H9 (cell line): ENCODE results near the gene TENM4. TPM values are rescaled to one million over a fixed set of nuclear protein-coding genes. Genes with fewer than 3 reads are reported as not detected.

Experiments used
- DNase-seq: peaks from one replicate; pipeline ENCODE4 v3.0.0-alpha.2; 2017
- H2AFZ ChIP-seq: one replicate; pipeline ENCODE4 v1.6.1; 2013; ENCODE audit warnings: mild to moderate bottlenecking, low read length, control low read depth, moderate library complexity
- H2AK5ac ChIP-seq: 2 replicates; pipeline ENCODE4 v1.6.1; 2013; ENCODE audit warnings: low read length, control low read depth, mixed read lengths; ENCODE audit not compliant: insufficient read length
- H2BK120ac ChIP-seq: one replicate; pipeline ENCODE4 v1.6.1; 2013; ENCODE audit warnings: low read depth, mild to moderate bottlenecking, low read length, control low read depth, inconsistent platforms; ENCODE audit not compliant: poor library complexity, severe bottlenecking
- H2BK12ac ChIP-seq: 2 replicates; pipeline ENCODE4 v1.6.1; 2013; ENCODE audit warnings: low read length, control low read depth, mixed read lengths, low read depth; ENCODE audit not compliant: insufficient read length
- H2BK15ac ChIP-seq: 2 replicates; pipeline ENCODE4 v1.6.1; 2013; ENCODE audit warnings: low read depth, low read length, control low read depth
- H2BK20ac ChIP-seq: one replicate; pipeline ENCODE4 v1.6.1; 2013; ENCODE audit warnings: low read depth, mild to moderate bottlenecking, low read length, control low read depth, inconsistent platforms; ENCODE audit not compliant: poor library complexity, severe bottlenecking
- H2BK5ac ChIP-seq: 2 replicates; pipeline ENCODE4 v1.6.1; 2013; ENCODE audit warnings: low read length, control low read depth, mixed read lengths; ENCODE audit not compliant: insufficient read length
- H3K14ac ChIP-seq: 2 replicates; pipeline ENCODE4 v1.6.1; 2013; ENCODE audit warnings: low read length, control low read depth; ENCODE audit not compliant: insufficient read depth
- H3K18ac ChIP-seq: 2 replicates; pipeline ENCODE4 v1.6.1; 2013; ENCODE audit warnings: low read depth, mild to moderate bottlenecking, mixed read lengths, low read length, control low read depth; ENCODE audit not compliant: insufficient read length
- H3K23ac ChIP-seq: 2 replicates; pipeline ENCODE4 v1.6.1; 2013; ENCODE audit warnings: low read length, control low read depth, mixed read lengths, low read depth; ENCODE audit not compliant: insufficient read length
- H3K23me2 ChIP-seq: 2 replicates; pipeline ENCODE4 v1.6.1; 2013; ENCODE audit warnings: low read depth, mild to moderate bottlenecking, mixed read lengths, low read length, control low read depth; ENCODE audit not compliant: insufficient read length, poor library complexity, severe bottlenecking
- H3K27ac ChIP-seq: 2 replicates; pipeline ENCODE4 v1.5.1; 2013; ENCODE audit warnings: low read length, control low read depth, mixed read lengths, low read depth; ENCODE audit not compliant: insufficient read length
- H3K27me3 ChIP-seq: 2 replicates; pipeline ENCODE4 v1.6.1; 2013; ENCODE audit warnings: low read length, control low read depth, inconsistent platforms; ENCODE audit not compliant: insufficient read depth
- H3K4ac ChIP-seq: 2 replicates; pipeline ENCODE4 v1.6.1; 2013; ENCODE audit warnings: low read depth, mild to moderate bottlenecking, control low read depth, inconsistent platforms, low read length, moderate library complexity
- H3K4me1 ChIP-seq: 2 replicates; pipeline ENCODE4 v1.6.1; 2013; ENCODE audit warnings: low read length, control low read depth, inconsistent platforms; ENCODE audit not compliant: insufficient read depth
- H3K4me2 ChIP-seq: 2 replicates; pipeline ENCODE4 v1.6.1; 2013; ENCODE audit warnings: low read length, control low read depth, mixed read lengths; ENCODE audit not compliant: insufficient read length, insufficient read depth
- H3K56ac ChIP-seq: 2 replicates; pipeline ENCODE4 v1.6.1; 2013; ENCODE audit warnings: low read depth, mild to moderate bottlenecking, mixed read lengths, low read length, control low read depth; ENCODE audit not compliant: insufficient read length
- H3K79me1 ChIP-seq: 2 replicates; pipeline ENCODE4 v1.6.1; 2013; ENCODE audit warnings: low read depth, mild to moderate bottlenecking, moderate library complexity, low read length, control low read depth, inconsistent platforms; ENCODE audit not compliant: insufficient read depth, poor library complexity, severe bottlenecking
- H3K79me2 ChIP-seq: 2 replicates; pipeline ENCODE4 v1.6.1; 2013; ENCODE audit warnings: low read length, control low read depth, inconsistent platforms; ENCODE audit not compliant: insufficient read depth
- H3K9ac ChIP-seq: 2 replicates; pipeline ENCODE4 v1.6.1; 2013; ENCODE audit warnings: low read length, control low read depth, mixed read lengths; ENCODE audit not compliant: insufficient read length; ENCODE audit errors: extremely low read depth
- H3K9me3 ChIP-seq: one replicate; pipeline ENCODE4 v1.6.1; 2013; ENCODE audit warnings: low read depth, low read length, inconsistent platforms; ENCODE audit not compliant: control insufficient read depth
- H3T11ph ChIP-seq: one replicate; pipeline ENCODE4 v1.6.1; 2013; ENCODE audit warnings: mild to moderate bottlenecking, low read length, control low read depth, inconsistent platforms
- H4K20me1 ChIP-seq: one replicate; pipeline ENCODE4 v1.6.1; 2013; ENCODE audit not compliant: control insufficient read depth, insufficient read length, insufficient read depth
- H4K5ac ChIP-seq: 2 replicates; pipeline ENCODE4 v1.6.1; 2013; ENCODE audit warnings: low read depth, mild to moderate bottlenecking, mixed read lengths, low read length, control low read depth; ENCODE audit not compliant: insufficient read length
- H4K8ac ChIP-seq: replicated peaks from 2 replicates; pipeline ENCODE4 v1.6.1; 2013; ENCODE audit warnings: low read length, control low read depth, mixed read lengths, low read depth; ENCODE audit not compliant: insufficient read length
- H4K91ac ChIP-seq: 2 replicates; pipeline ENCODE4 v1.6.1; 2013; ENCODE audit warnings: low read depth, mild to moderate bottlenecking, moderate library complexity, mixed read lengths, low read length, control low read depth; ENCODE audit not compliant: insufficient read length
- H3K27ac Mint-ChIP-seq, 3 experiments: 2 replicates in 2 of 3; 3 replicates in 1 of 3; pipeline ENCODE4 v1.8.0; 2020 to 2021; ENCODE audit warnings: mixed read lengths in 3 of 3, mild to moderate bottlenecking in 1 of 3, moderate library complexity in 1 of 3
- H3K27me3 Mint-ChIP-seq: 2 replicates; pipeline ENCODE4 v1.8.0; 2021; ENCODE audit warnings: low read depth, mild to moderate bottlenecking, moderate library complexity, mixed read lengths
- H3K36me3 Mint-ChIP-seq, 3 experiments: 2 replicates in 2 of 3; 3 replicates in 1 of 3; pipeline ENCODE4 v1.8.0; 2020 to 2021; ENCODE audit warnings: low read depth in 3 of 3, mixed read lengths in 3 of 3; ENCODE audit not compliant: insufficient read depth in 1 of 3
- H3K4me1 Mint-ChIP-seq, 2 experiments: 2 replicates each; pipeline ENCODE4 v1.8.0; 2020; ENCODE audit warnings: mixed read lengths in 2 of 2
- H3K4me3 Mint-ChIP-seq, 2 experiments: 2 replicates in 1 of 2; 3 replicates in 1 of 2; pipeline ENCODE4 v1.8.0; 2020 to 2021; ENCODE audit warnings: mild to moderate bottlenecking in 2 of 2, mixed read lengths in 2 of 2, moderate library complexity in 1 of 2
- H3K9me3 Mint-ChIP-seq, 2 experiments: 2 replicates in 1 of 2; 3 replicates in 1 of 2; pipeline ENCODE4 v1.8.0; 2020; ENCODE audit warnings: mild to moderate bottlenecking in 2 of 2, mixed read lengths in 2 of 2, moderate library complexity in 1 of 2
- CTCF ChIP-seq: fragments of 200-600 bp; sonication (generic); conservative IDR thresholded peaks from 3 replicates; pipeline ENCODE4 v1.8.0; 2021; ENCODE audit warnings: antibody characterized with exemption, mild to moderate bottlenecking
- WGBS: extraction: QIAGEN DNeasy Blood & Tissue Kit; methylation state at CpG from one replicate; pipeline ENCODE4 v1.1.7; 2013; ENCODE audit warnings: missing lambda C conversion rate, low lambda C conversion rate, mixed read lengths; ENCODE audit not compliant: insufficient read length; ENCODE audit errors: extremely low coverage; 5-methylcytosine and 5-hydroxymethylcytosine counted together
- total RNA-seq: library from RNA; stranded (reverse); gene quantifications from 2 replicates; pipeline ENCODE4 v1.2.1, GENCODE V29; 2021

The TENM4 gene
- total RNA-seq, 1 experiment from 2014 or later = 4.6 TPM

GRCh38 chr11:79078999-79079398 lies 361.8 kb downstream of the TENM4 start:
- DNase-seq = no peak
- Histone ChIP-seq H3K4ac (no peak overlapping the region), H3K27ac (no peak overlapping the region), H2AFZ (no peak overlapping the region), H2BK5ac (no peak overlapping the region), H4K91ac (no peak overlapping the region), H2BK20ac (no peak overlapping the region), H4K8ac (no peak overlapping the region), H3K79me2 (no peaks in the 10 kb centered on the region), H4K20me1 (no peaks in the 10 kb centered on the region), H3K23ac (no peak overlapping the region), H2AK5ac (no peak overlapping the region), H3T11ph (no peak overlapping the region), H2BK120ac (no peak overlapping the region), H3K27me3 (no peaks in the 10 kb centered on the region), H2BK12ac (no peak overlapping the region), H3K79me1 (no peaks in the 10 kb centered on the region), H3K14ac (no peak overlapping the region), H3K9ac (no peak overlapping the region), H3K23me2 (no peaks in the 10 kb centered on the region), H3K4me2 (no peak overlapping the region), H3K18ac (no peak overlapping the region), H3K56ac (no peak overlapping the region), H4K5ac (no peak overlapping the region), H3K4me1 (no peaks in the 10 kb centered on the region; the same call in 1 of the 2 replicates), H3K9me3 (no peaks in the 10 kb centered on the region), H2BK15ac (no peak overlapping the region)
- no CpG with 5 or more reads among the region's 7 CpGs for WGBS
- Mint-ChIP-seq H3K9me3 (peaks cover 9% of the 10 kb centered on the region in 2 experiments), H3K4me3 (no peak overlapping the region), H3K4me1 (peaks cover 13 to 33% of the 10 kb centered on the region in 2 experiments), H3K27ac (no peak overlapping the region), H3K36me3 (peaks cover 4 to 15% (median 7%) of the 10 kb centered on the region in 3 experiments; a peak in 6 of 7 replicates), H3K27me3 (no peaks in the 10 kb centered on the region; the same call in 1 of the 2 replicates)
- no peak for TF ChIP-seq CTCF
